SK-N-MC (cell line): ENCODE measurements around the gene RAB18.

Experiments used
- EZH2 ChIP-seq: fragments of 200-600 bp; sonication (generic); IDR thresholded peaks from one replicate; pipeline ENCODE4 v1.6.1; 2017; ENCODE audit warnings: antibody characterized with exemption
- POLR2AphosphoS5 ChIP-seq: IDR thresholded peaks from 2 replicates; pipeline ENCODE4 v1.6.1; 2012; ENCODE audit warnings: mild to moderate bottlenecking, low read depth, low read length, borderline replicate concordance

DNA sequence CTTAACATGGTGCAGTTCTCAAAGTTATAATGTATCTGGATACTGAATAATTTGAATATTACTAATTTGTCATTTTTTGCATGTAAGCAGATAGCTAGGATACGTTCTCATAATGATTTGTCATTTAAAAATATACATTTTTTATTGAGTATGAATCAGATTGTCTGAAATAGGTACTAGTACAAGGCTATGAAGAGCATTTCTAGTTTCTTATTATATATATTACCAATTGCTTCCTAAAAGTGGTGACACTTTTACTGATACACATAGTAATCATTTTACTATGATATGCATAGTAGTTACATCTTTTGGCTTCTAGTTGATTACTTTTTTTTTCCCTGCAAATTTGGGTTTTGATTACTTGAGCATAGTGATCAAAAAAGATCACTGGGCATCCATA lies 26.4 kb downstream of the RAB18 start:
- TF ChIP-seq POLR2AphosphoS5 (no peak), EZH2 (no peak)
